ENCODE results near the gene FARS2.

FARS2 gene

GRCh38 chr6:5707281-5708045 is 446.1 kb downstream of the FARS2 start:
- no peak for TF ChIP-seq CTCF (IDR thresholded peaks at IDR 0.05; ENCODE audit: low read depth, low read length, missing control alignments)
- DNase-seq (ENCODE audit: low read depth): no peak
- no peak overlapping the region for H3K4me3 ChIP-seq (ENCODE audit: low read depth, low read length)

GRCh38 chr6:5710516-5710915 is 449.2 kb downstream of the FARS2 start:
- DNase-seq (ENCODE audit: low read depth): no peak
- no peak overlapping the region for H3K4me3 ChIP-seq (ENCODE audit: low read depth, low read length)
- no peak for TF ChIP-seq CTCF (IDR thresholded peaks at IDR 0.05; ENCODE audit: low read depth, low read length, missing control alignments)

GRCh38 chr6:5710936-5711335 is 449.6 kb downstream of the FARS2 start:
- H3K4me3 ChIP-seq (ENCODE audit: low read depth, low read length): no peak overlapping the region
- TF ChIP-seq CTCF (IDR thresholded peaks at IDR 0.05; ENCODE audit: low read depth, low read length, missing control alignments): no peak
- DNase-seq (ENCODE audit: low read depth): no peak

GRCh38 chr6:5712349-5713215 is 451.3 kb downstream of the FARS2 start:
- no peak overlapping the region for H3K4me3 ChIP-seq (ENCODE audit: low read depth, low read length)
- DNase-seq (ENCODE audit: low read depth): no peak
- no peak for TF ChIP-seq CTCF (IDR thresholded peaks at IDR 0.05; ENCODE audit: low read depth, low read length, missing control alignments)

- no peak for TF ChIP-seq CTCF (IDR thresholded peaks at IDR 0.05; ENCODE audit: low read depth, low read length, missing control alignments)
- H3K4me3 ChIP-seq (ENCODE audit: low read depth, low read length): no peak overlapping the region
- no peak for DNase-seq (ENCODE audit: low read depth)
Observed at GRCh38 chr6:5713519-5713918, 452.2 kb downstream of the FARS2 start.

- H3K4me3 ChIP-seq (ENCODE audit: low read depth, low read length): no peak overlapping the region
- no peak for DNase-seq (ENCODE audit: low read depth)
- no peak for TF ChIP-seq CTCF (IDR thresholded peaks at IDR 0.05; ENCODE audit: low read depth, low read length, missing control alignments)
Observed at GRCh38 chr6:5718231-5718947, 457.1 kb downstream of the FARS2 start.

Data from GM12864 (cell line).